GM21619 (cell line): ENCODE measurements around the gene WDR70.

Source experiments
- ATAC-seq: cut with Tn5 transposase; IDR thresholded peaks from one replicate; pipeline ENCODE4 v1.9.1; 2021; ENCODE audit not compliant: unreplicated experiment

WDR70 gene

GRCh38 chr5:37717613-37718431, 338.7 kb downstream of the WDR70 start:
- no peak for ATAC-seq

DNA sequence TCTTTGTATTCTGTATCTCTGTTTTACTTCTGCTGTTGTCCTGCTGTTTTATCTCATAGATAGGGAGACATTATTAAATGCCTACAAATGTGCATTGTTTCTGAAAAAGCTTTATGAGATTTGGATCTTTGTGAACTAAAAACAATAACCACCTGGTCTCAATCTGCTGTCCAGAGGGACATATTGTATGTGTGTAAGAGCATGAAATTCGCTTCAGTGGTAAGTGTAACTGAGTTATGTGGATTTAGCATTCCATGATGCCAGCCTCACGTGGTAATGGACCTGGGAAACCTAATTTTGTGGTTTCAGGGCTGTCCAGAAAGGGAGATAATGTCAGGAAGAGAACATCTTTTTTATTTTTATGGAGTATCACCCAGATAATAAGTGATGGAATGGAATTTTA, 341.4 kb downstream of the WDR70 start:
- no peak for ATAC-seq

GRCh38 chr5:37721447-37721871, 342.3 kb downstream of the WDR70 start:
- ATAC-seq = peak; percentile 69

GRCh38 chr5:37722236-37723161, 343.4 kb downstream of the WDR70 start:
- peak; percentile 76 for ATAC-seq

DNA sequence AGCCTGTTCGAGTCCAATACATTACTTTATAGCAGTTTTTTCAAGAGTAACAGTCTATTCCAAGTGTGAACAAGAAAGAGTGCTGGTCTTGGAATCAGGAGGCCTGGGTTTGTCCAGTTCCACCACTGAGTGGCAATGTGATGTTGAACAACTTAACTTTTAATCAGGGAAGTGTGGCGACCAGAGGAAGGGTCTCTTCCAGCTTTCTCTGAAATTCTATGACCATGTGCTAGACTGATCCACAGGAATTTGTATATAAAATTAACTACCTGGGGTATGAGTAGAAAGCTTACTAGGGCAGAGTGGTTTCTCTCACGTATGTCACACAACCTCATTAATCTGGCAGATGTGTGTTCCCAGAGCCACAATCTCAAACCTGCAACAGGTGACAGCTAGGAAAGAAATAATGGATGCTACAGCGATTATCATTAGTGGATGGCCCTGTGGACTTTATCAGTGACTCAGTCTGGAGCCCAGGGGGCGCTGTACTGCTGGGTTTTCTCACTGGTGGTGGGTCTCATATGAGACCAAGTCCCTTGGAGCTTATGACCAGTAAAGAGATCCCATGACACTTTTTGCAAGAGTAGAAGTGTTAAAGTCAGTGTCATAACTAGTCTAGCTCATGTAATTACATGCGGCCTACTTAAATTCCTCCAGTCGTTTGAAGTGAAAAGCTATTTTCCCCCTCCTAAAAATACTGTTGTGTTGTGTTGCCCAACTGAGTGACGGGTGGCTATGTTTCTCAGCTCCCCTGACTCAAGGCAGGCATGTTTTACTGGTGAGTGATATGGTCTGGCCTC, 344.2 kb downstream of the WDR70 start:
- no peak for ATAC-seq

DNA sequence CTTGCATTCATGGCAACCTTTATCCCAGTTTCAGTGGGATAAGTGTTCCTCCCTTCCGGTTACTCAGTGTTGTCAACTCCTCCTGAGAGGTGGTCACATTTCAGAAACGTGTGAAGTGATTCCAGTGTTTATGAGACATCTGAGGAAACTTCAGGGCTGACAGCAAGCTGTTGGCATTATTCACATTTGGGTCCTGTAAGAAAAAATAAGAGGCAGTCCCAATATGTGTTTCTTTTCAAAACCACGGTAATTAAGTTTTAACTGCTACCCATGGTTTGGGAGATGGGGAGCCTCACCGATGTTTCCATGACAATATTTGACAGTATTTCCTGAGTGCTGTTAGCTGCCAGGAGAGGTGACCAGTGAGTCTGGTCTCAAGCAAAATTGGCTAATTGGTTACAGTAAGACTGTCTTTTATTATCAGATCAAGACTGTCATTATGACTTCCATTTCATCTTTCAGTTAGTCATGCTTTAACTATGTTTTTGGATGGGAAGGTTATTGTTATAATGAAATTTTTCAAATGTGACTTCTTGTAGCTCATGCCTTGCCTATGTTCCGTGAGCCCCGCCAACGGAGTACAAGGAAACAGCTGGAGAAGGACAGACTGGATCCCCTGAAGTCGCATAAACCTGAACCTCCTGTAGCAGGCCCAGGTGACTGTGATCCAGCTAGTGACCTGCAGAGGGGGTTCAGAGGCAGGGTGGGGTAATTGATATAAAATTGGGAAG, 345.4 kb downstream of the WDR70 start:
- no peak for ATAC-seq

GRCh38 chr5:37725185-37725584, 346.1 kb downstream of the WDR70 start:
- no peak for ATAC-seq

GRCh38 chr5:37727238-37727637, 348.1 kb downstream of the WDR70 start:
- ATAC-seq = no peak

GRCh38 chr5:37730896-37731455, 351.9 kb downstream of the WDR70 start:
- no peak for ATAC-seq

DNA sequence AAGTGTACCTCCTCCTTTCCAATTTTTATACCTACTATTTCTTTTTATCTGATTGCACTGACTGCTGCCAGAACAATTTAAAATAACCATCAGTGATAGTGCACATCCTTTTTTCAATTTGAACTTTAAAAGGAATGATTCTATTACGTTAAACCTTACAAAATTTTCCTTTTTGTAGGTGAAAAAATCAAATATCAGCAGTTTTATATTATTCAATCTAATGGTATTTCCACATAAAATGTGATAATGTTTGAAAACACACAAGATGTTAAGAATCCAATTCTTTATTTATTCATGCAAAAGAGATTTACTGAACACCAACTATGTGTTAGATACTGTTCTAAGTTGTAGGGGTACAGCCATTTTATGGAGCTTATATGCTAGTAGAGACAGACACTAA, 355.0 kb downstream of the WDR70 start:
- no peak for ATAC-seq

DNA sequence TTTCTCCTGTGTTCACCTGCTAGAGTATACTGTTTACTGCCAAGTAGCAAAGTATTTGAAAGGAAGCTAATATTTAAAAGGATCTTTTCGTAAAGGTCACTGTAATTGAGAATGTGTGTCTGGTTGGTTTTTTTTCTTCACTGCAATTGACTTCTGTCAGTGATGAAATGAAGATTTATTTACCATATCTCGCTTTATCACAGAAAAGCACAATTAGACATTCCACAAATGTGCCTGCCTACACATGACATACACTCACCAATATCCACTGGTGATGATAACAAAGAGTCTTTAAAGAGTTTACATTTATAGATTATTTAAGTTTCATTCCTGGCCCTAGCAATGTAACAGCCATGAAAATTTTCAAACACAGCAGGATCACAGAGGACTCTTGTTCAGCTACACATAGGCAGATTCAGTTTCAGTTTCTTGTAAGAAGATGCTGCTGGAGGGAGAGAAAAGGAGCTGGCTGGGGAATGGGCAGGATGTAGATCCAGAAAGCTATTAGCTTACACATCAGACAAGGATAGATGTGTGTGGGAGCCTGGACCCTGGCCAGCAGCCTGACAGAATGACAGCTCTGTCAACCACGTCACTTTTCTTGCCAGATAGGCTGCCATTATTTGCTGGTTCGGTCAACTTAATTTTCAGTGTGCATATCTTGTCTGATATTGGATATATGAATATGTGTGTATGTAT, 356.7 kb downstream of the WDR70 start:
- no peak for ATAC-seq

DNA sequence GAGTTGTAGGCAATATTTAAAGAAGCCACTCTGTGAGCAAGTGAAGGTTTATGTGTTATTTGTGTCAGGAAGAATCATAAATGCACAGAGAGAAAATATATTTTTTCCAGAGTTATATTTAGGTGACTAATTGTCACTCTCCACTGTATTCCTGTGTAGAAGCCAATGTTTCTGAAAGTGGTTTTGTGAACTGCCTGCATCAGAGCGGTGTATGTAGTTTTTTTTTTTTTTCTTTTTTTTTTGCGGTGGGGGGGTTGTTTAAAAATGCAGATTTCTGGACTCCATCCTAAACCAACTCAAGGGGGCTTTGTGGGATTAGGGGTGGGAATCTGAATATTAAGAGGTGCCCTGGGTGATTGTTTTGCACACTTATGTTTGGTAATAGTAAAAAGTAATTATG, 357.3 kb downstream of the WDR70 start:
- no peak for ATAC-seq

- ATAC-seq = no peak
Observed at GRCh38 chr5:37737326-37738056, 358.4 kb downstream of the WDR70 start.

DNA sequence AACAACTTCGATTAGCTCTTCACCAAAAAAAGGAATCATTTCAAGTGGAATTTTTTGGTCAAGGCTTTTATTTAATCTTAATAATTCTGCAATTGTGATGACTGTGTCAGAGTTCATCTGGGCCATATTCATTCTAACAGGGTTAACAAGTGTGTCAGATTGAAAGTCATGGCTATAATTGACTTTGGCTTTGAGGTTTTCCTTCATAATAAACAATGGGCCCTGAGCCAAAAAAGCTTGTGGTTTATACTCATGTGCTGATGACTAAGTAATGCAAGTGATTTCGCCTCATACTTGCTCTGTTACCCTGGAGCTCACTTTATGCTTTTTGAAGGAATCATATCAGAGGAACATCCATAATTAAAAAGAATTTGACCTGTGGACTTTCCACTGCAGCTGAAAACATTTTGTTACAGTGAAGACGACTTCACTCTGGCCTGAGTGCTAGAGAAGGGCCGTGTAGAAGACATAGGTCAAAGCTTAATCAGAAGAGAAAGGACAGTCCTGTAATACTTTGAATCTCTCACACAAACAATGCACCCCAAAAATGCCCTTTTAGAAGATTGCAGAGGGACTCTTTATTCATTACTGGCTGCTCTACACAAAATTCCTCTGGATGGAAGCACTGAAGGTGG, 359.1 kb downstream of the WDR70 start:
- ATAC-seq = peak; percentile 82

- ATAC-seq = no peak
Observed at GRCh38 chr5:37738865-37739488, 359.9 kb downstream of the WDR70 start.

DNA sequence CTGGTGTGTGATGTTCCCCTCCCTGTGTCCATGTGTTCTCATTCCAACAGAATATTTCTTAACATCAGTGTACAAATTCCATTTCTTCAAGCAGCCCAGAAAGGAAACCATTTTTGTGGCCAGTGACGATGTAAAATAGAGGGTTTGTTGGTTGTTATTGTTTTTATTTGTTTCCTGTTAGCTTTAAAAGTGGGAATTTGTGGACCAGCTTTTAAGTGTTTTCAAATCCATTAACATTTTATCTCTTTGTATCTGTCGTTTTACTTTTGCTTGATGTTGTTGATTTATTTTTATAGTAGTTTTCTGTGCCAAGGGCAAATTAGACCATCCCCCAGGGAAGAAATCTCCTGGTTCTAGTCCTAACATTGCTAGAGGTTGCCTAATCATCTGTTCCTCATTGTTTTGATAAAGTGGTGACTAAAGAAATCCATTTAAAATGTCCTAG, 360.7 kb downstream of the WDR70 start:
- no peak for ATAC-seq

DNA sequence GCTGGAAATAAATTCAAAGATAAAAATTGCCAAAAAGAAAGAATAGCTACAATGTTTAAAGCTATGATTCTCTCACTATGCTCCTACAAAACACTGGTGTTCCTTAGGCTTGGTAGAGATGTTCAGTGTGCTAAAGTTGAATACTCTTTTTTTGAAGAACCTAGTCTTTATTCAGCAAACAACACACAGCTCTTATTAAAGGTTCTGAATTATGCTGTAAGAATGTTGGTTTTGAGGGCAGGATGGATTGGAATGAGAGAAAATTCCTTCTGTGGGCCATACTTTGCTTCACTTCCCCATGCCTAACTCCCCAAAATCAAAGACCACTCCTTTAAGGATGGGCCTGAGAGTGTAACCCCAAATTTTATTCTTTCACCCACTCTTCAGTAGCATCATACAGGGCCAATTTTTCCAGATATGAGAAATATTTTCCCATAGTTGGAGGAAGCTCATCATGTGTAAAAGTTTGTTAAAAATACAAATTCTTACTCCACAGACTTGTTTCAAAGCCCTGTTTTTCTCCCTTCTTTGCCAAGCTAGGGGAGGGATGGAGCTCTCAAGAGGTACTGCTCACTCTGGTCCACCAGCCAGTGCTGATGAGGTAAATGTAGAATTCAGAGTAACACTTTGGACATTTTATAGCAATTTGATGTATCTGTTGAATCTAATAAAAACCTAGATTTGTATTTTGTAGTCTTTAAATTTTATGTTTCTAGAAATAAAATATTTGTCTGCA, 361.4 kb downstream of the WDR70 start:
- no peak for ATAC-seq
